BE2C (cell line): ENCODE data around the gene PPARG.

Experiments used
- DNase-seq: peaks from one replicate; pipeline ENCODE4 v3.0.0-alpha.2; 2020
- H3K27me3 ChIP-seq: fragments of 250-450 bp; sonication (Bioruptor Pico); 2 replicates; pipeline ENCODE4 v1.5.1; 2020; ENCODE audit warnings: mild to moderate bottlenecking
- H3K36me3 ChIP-seq: fragments of 250-450 bp; sonication (Bioruptor Pico); 2 replicates; pipeline ENCODE4 v1.5.1; 2020; ENCODE audit warnings: mild to moderate bottlenecking
- H3K4me1 ChIP-seq: fragments of 250-450 bp; sonication (Bioruptor Pico); 2 replicates; pipeline ENCODE4 v1.5.1; 2020
- H3K4me3 ChIP-seq: 2 replicates; pipeline ENCODE4 v1.5.1; 2011; ENCODE audit warnings: low read depth, low read length
- H3K9me3 ChIP-seq: fragments of 250-450 bp; sonication (Bioruptor Pico); 2 replicates; pipeline ENCODE4 v1.5.1; 2020
- TF ChIP-seq, protein P1 (sequence below): IDR thresholded peaks from 2 replicates; pipeline ENCODE4 v1.5.1; 2012; ENCODE audit warnings: mild to moderate bottlenecking, low read depth, low read length

Gene PPARG

DNA sequence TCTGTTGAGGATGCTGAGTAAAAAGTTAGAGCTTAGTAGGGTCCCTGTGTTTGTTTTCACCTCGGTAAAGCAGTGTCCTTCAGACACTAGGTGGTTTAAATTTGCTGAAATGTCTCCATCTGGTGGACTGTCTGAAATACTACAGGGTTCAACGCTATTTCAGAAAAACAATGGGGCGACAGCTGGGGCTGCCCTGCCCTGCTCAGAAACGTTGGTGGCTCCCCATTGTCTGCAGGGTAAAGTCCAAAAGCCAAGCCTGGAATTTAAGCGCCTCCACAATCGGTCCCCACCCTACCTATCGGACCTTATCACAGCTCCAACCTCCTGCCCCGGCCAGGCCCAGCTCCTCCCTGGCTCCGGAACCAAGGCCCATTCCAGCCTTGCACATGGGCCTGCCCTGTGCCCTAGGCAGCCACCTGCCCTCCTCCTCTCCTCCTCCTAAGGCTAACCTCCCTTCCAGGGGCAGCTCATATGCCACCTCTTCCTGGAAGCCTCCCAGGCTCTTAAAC is 191.1 kb downstream of the PPARG start:
- Histone ChIP-seq H3K9me3 (no peaks in the 10 kb centered on the region), H3K36me3 (no peaks in the 10 kb centered on the region), H3K4me3 (no peak overlapping the region), H3K27me3 (no peaks in the 10 kb centered on the region), H3K4me1 (no peaks in the 10 kb centered on the region)
- no peak for DNase-seq
- TF ChIP-seq, protein P1, sequence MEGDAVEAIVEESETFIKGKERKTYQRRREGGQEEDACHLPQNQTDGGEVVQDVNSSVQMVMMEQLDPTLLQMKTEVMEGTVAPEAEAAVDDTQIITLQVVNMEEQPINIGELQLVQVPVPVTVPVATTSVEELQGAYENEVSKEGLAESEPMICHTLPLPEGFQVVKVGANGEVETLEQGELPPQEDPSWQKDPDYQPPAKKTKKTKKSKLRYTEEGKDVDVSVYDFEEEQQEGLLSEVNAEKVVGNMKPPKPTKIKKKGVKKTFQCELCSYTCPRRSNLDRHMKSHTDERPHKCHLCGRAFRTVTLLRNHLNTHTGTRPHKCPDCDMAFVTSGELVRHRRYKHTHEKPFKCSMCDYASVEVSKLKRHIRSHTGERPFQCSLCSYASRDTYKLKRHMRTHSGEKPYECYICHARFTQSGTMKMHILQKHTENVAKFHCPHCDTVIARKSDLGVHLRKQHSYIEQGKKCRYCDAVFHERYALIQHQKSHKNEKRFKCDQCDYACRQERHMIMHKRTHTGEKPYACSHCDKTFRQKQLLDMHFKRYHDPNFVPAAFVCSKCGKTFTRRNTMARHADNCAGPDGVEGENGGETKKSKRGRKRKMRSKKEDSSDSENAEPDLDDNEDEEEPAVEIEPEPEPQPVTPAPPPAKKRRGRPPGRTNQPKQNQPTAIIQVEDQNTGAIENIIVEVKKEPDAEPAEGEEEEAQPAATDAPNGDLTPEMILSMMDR: peak; percentile 62

DNA sequence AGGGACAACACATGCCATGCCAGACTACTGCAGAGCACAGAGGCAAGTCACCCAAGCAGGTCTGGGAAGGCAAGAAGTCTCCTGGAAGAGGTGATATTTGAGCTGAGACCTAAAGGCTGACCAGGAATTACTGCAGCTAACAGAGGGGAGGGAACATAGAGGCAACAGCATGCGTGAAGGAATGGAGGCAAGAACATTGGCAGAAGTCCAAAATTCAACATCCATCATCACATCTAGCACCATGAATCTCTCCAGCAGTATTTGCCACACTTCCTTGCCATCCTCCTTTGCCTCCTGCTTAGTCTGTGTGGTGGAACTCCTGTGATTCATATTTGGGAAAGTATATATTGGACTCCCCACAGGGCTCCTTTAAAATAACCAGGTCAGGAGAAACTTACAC is 194.5 kb downstream of the PPARG start:
- no peaks in the 10 kb centered on the region for H3K9me3 ChIP-seq
- DNase-seq: no peak
- H3K4me1 ChIP-seq: no peaks in the 10 kb centered on the region
- H3K4me3 ChIP-seq: peak overlapping the region; percentile 51
- no peaks in the 10 kb centered on the region for H3K27me3 ChIP-seq
- TF ChIP-seq, protein P1: no peak
- H3K36me3 ChIP-seq: no peaks in the 10 kb centered on the region

- Histone ChIP-seq H3K36me3 (no peaks in the 10 kb centered on the region), H3K4me1 (no peaks in the 10 kb centered on the region), H3K9me3 (no peaks in the 10 kb centered on the region), H3K27me3 (no peaks in the 10 kb centered on the region), H3K4me3 (peak overlapping the region; percentile 51)
- TF ChIP-seq, protein P1: no peak
- no peak for DNase-seq
Measured at GRCh38 chr3:12483872-12484197, 195.0 kb downstream of the PPARG start.
